Measurements from ENCODE around the gene LDHD. TPM values are rescaled to one million over a fixed set of nuclear protein-coding genes. Genes with fewer than 3 reads are reported as not detected.

The LDHD gene
- total RNA-seq (2016; rRNA removed; fragmentation: Illumina TruSeq; extraction: Trizol) (9.1 and 9.3 TPM in 2 replicates), polyA plus RNA-seq (2011; rRNA removed) (9.8 and 12.1 TPM in 2 replicates), polyA minus RNA-seq (2011; rRNA and poly(A)+ RNA removed; ENCODE audit: low replicate concordance) (0.56 and 16.0 TPM in 2 replicates), Bru-seq, nascent RNA (percentile 51 among the genes with signal in this experiment), BruChase-seq, experiment 1, labeled RNA remaining after a 6-hour chase (percentile 41 among the genes with signal in this experiment), BruChase-seq, experiment 2, labeled RNA remaining after a 2-hour chase (percentile 38 among the genes with signal in this experiment)
- total RNA-seq (2016; cell fraction: cytosol; rRNA removed; fragmentation: Illumina TruSeq; extraction: Trizol; ENCODE audit: low read depth) = 0.62 and 0.71 TPM in 2 replicates
- total RNA-seq (2016; cell fraction: insoluble cytoplasmic fraction; rRNA removed; fragmentation: Illumina TruSeq; extraction: Trizol) = 8.4 and 10.2 TPM in 2 replicates
- total RNA-seq (2016; cell fraction: membrane; rRNA removed; fragmentation: Illumina TruSeq; extraction: Trizol) = 1.7 and 2.0 TPM in 2 replicates
- total RNA-seq (2016; cell fraction: nucleus; rRNA removed; fragmentation: Illumina TruSeq; extraction: Trizol) = 7.0 and 9.0 TPM in 2 replicates
- 7.9 and 13.1 TPM in 2 replicates for polyA plus RNA-seq (2011; cell fraction: cytosol; rRNA removed)
- 32.0 and 36.9 TPM in 2 replicates for polyA plus RNA-seq (2011; cell fraction: nucleus; rRNA removed)
- 5.5 and 7.8 TPM in 2 replicates for polyA plus RNA-seq (2012)
- 0.62 and 0.71 TPM in 2 replicates for polyA plus RNA-seq (2016; cell fraction: cytosol; fragmentation: Illumina TruSeq; extraction: Trizol; ENCODE audit: low read depth)
- polyA plus RNA-seq (2016; cell fraction: insoluble cytoplasmic fraction; fragmentation: Illumina TruSeq; extraction: Trizol; ENCODE audit: low read depth) = 7.5 and 8.7 TPM in 2 replicates
- polyA plus RNA-seq (2016; cell fraction: membrane; fragmentation: Illumina TruSeq; extraction: Trizol; ENCODE audit: low read depth) = 1.4 and 1.6 TPM in 2 replicates
- 12.5 and 13.2 TPM in 2 replicates for polyA plus RNA-seq (2016; cell fraction: nucleus; fragmentation: Illumina TruSeq; extraction: Trizol; ENCODE audit: insufficient read depth, low read depth)
- polyA minus RNA-seq (2011; cell fraction: cytosol; rRNA and poly(A)+ RNA removed) = 5.1 and 5.6 TPM in 2 replicates
- polyA minus RNA-seq (2011; cell fraction: nucleus; rRNA and poly(A)+ RNA removed) = 11.2 and 12.2 TPM in 2 replicates
- long read RNA-seq, experiment 1, transcript LDHD-202 (11 exons, 1,966 nt) = major isoform, 8 of 19 reads
- long read RNA-seq, experiment 1, partial matches to known transcripts = 2 of 19 reads
- long read RNA-seq, experiment 1, other reads (novel, unspliced or antisense) = 6 of 19 reads
- long read RNA-seq, experiment 2, partial matches to known transcripts = 4 of 12 reads
- long read RNA-seq, experiment 2, other reads (novel, unspliced or antisense) = 4 of 12 reads

DNA sequence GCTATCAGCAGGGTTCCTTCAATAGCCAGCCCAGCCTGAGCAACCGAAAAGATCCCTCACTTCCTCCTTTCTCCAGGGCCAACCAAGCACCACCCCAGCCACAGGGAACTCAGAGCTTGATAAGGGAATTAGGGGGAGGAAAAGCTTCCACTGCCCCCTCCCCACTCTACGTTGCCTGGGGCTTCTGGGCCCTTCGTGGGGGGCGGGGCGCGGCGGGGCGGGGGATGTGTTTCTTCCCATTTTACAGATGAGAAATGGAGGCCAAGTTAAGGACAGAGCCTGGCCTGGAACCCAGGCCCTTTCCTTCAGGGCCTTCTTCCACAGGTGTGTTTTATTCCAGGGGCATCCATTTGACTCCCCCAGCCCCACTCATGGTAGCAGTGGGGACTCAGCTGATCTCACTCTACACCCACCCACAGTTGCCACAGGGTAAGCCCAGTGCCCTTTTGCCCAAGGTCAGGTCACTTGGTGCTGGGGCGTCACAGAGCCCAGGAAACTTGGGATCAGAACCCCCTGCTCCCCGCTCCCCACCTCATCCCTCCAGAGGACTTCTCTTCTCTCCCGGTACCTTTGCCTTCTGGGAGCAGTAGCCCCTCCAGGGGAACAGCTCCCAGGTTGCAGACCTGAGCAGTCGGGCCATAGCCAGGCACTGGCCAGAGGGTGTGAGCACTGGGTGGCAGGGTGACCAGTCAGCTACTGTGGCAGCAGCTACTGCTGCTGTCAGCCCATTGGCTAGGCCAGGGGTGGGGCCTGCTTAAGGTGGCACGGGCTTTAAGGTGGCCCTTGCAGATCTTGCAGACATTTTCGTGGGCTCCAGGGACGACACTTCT lies at the start of gene LDHD:
LDHD (minus strand) TSS at position 700 of the 830 bp plus-strand sequence; CDS start at position 640, 60 bp downstream.
- Histone ChIP-seq H2AFZ (ENCODE audit: low read length) (peak within 1 kb of the TSS; percentile 65), H3K4me1 (ENCODE audit: insufficient read depth, low read length) (peaks cover 78% of the 10 kb centered on the region), H3K27ac (ENCODE audit: extremely low read length, insufficient read depth, low read length) (peak within 1 kb of the TSS; percentile 48), H3K9me3 (ENCODE audit: low read length) (peaks cover 6% of the 10 kb centered on the region), H3K4me3 (replicated peaks in 1 of 3; ENCODE audit: insufficient read depth in 1 of 3, low read depth in 2 of 3, low read length in 3 of 3) (peak within 1 kb of the TSS; percentile 56 to 83 (median 59)), H3K9ac (ENCODE audit: insufficient read depth, low read depth, low read length) (peak within 1 kb of the TSS; percentile 75), H3K79me2 (ENCODE audit: insufficient read depth, low read length) (peaks cover 20% of the 10 kb centered on the region), H4K20me1 (ENCODE audit: insufficient read depth, low read length) (no peaks in the 10 kb centered on the region), H3K27me3 (ENCODE audit: control insufficient read depth in 1 of 2, insufficient read depth in 2 of 2, low read length in 2 of 2) (no peaks in the 10 kb centered on the region; a peak in 1 of 5 replicates), H3K4me2 (ENCODE audit: low read depth, low read length) (peak within 1 kb of the TSS; percentile 79), H3K36me3 (replicated peaks in 1 of 2; ENCODE audit: control insufficient read depth in 1 of 2, insufficient read depth in 2 of 2, low read length in 2 of 2) (0 out of 5 replicates have a peak, but pooled peaks cover 0 to 2% of the 10 kb centered on the region in 2 experiments)
- intact Hi-C loops (cut with micrococcal nuclease; ENCODE audit: unreplicated experiment) = loop anchor here (1.0 kb wide), 1 partner anchor 32 kb away; the partner anchor contains the start of gene ZFP1
- CTCF ChIA-PET (ENCODE audit: low intra/inter-chr PET ratio, low total read pairs) = no interaction called here
- no TSS peak for BruUV-seq (replicated peaks)
- in situ Hi-C loops (cut with HindIII; ENCODE audit: extremely low pct_ligation_motif_present, low pct_unique_long_range_greater_than_20kb) = no loop called here
- peak; percentile 93 for ATAC-seq
- POLR2A ChIA-PET = interaction anchor here (0.6 to 1.5 kb wide), 9 partner anchors 8 to 131 kb away, joined by 3 to 13 read pairs (median 4); partner anchors contain the start of genes WDR59 and ZNRF1
- FAIRE-seq = peak; percentile 97
- DNase-seq (ENCODE audit: low spot score) = peak; percentile 86
- WGBS (ENCODE audit: low lambda C conversion rate) = 6% methylated on average over 14 of the region's 15 CpGs
- TF ChIP-seq, protein P1, sequence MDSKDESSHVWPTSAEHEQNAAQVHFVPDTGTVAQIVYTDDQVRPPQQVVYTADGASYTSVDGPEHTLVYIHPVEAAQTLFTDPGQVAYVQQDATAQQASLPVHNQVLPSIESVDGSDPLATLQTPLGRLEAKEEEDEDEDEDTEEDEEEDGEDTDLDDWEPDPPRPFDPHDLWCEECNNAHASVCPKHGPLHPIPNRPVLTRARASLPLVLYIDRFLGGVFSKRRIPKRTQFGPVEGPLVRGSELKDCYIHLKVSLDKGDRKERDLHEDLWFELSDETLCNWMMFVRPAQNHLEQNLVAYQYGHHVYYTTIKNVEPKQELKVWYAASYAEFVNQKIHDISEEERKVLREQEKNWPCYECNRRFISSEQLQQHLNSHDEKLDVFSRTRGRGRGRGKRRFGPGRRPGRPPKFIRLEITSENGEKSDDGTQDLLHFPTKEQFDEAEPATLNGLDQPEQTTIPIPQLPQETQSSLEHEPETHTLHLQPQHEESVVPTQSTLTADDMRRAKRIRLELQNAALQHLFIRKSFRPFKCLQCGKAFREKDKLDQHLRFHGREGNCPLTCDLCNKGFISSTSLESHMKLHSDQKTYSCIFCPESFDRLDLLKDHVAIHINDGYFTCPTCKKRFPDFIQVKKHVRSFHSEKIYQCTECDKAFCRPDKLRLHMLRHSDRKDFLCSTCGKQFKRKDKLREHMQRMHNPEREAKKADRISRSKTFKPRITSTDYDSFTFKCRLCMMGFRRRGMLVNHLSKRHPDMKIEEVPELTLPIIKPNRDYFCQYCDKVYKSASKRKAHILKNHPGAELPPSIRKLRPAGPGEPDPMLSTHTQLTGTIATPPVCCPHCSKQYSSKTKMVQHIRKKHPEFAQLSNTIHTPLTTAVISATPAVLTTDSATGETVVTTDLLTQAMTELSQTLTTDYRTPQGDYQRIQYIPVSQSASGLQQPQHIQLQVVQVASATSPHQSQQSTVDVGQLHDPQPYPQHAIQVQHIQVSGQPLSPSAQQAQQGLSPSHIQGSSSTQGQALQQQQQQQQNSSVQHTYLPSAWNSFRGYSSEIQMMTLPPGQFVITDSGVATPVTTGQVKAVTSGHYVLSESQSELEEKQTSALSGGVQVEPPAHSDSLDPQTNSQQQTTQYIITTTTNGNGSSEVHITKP (CRISPR knock-in tag; IDR thresholded peaks at IDR 0.05; ENCODE audit: low read depth) = no peak; the same call in 1 of the 2 replicates
- TF ChIP-seq PHF20 (CRISPR knock-in tag; IDR thresholded peaks at IDR 0.05) = no peak
- no peak for TF ChIP-seq FOSL1 (CRISPR knock-in tag; IDR thresholded peaks at IDR 0.05; ENCODE audit: borderline replicate concordance)
- TF ChIP-seq ZNF468 (CRISPR knock-in tag; IDR thresholded peaks at IDR 0.05) = no peak
- no peak for TF ChIP-seq ZNF296 (CRISPR knock-in tag; conservative IDR thresholded peaks at IDR 0.05)
- TF ChIP-seq U2AF1 (optimal IDR thresholded peaks at IDR 0.05; ENCODE audit: low read depth, low read length) = no peak
- TF ChIP-seq, protein P2, sequence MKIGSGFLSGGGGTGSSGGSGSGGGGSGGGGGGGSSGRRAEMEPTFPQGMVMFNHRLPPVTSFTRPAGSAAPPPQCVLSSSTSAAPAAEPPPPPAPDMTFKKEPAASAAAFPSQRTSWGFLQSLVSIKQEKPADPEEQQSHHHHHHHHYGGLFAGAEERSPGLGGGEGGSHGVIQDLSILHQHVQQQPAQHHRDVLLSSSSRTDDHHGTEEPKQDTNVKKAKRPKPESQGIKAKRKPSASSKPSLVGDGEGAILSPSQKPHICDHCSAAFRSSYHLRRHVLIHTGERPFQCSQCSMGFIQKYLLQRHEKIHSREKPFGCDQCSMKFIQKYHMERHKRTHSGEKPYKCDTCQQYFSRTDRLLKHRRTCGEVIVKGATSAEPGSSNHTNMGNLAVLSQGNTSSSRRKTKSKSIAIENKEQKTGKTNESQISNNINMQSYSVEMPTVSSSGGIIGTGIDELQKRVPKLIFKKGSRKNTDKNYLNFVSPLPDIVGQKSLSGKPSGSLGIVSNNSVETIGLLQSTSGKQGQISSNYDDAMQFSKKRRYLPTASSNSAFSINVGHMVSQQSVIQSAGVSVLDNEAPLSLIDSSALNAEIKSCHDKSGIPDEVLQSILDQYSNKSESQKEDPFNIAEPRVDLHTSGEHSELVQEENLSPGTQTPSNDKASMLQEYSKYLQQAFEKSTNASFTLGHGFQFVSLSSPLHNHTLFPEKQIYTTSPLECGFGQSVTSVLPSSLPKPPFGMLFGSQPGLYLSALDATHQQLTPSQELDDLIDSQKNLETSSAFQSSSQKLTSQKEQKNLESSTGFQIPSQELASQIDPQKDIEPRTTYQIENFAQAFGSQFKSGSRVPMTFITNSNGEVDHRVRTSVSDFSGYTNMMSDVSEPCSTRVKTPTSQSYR (CRISPR knock-in tag; IDR thresholded peaks at IDR 0.05; ENCODE audit: borderline replicate concordance) = no peak
- TF ChIP-seq ZNF720 (CRISPR knock-in tag; IDR thresholded peaks at IDR 0.05) = no peak
- TF ChIP-seq CENPT (CRISPR knock-in tag; IDR thresholded peaks at IDR 0.05; ENCODE audit: low read depth) = no peak
- peak; percentile 73 for TF ChIP-seq ZNF768 (CRISPR knock-in tag; IDR thresholded peaks at IDR 0.05)
